H9 (cell line): ENCODE results near the gene TMEM213. TPM values are rescaled to one million over a fixed set of nuclear protein-coding genes. Genes with fewer than 3 reads are reported as not detected.

Source experiments
- DNase-seq: peaks from one replicate; pipeline ENCODE4 v3.0.0-alpha.2; 2017
- H2AFZ ChIP-seq: one replicate; pipeline ENCODE4 v1.6.1; 2013; ENCODE audit warnings: mild to moderate bottlenecking, low read length, control low read depth, moderate library complexity
- H2AK5ac ChIP-seq: 2 replicates; pipeline ENCODE4 v1.6.1; 2013; ENCODE audit warnings: low read length, control low read depth, mixed read lengths; ENCODE audit not compliant: insufficient read length
- H2BK120ac ChIP-seq: one replicate; pipeline ENCODE4 v1.6.1; 2013; ENCODE audit warnings: low read depth, mild to moderate bottlenecking, low read length, control low read depth, inconsistent platforms; ENCODE audit not compliant: poor library complexity, severe bottlenecking
- H2BK12ac ChIP-seq: 2 replicates; pipeline ENCODE4 v1.6.1; 2013; ENCODE audit warnings: low read length, control low read depth, mixed read lengths, low read depth; ENCODE audit not compliant: insufficient read length
- H2BK15ac ChIP-seq: 2 replicates; pipeline ENCODE4 v1.6.1; 2013; ENCODE audit warnings: low read depth, low read length, control low read depth
- H2BK20ac ChIP-seq: one replicate; pipeline ENCODE4 v1.6.1; 2013; ENCODE audit warnings: low read depth, mild to moderate bottlenecking, low read length, control low read depth, inconsistent platforms; ENCODE audit not compliant: poor library complexity, severe bottlenecking
- H2BK5ac ChIP-seq: 2 replicates; pipeline ENCODE4 v1.6.1; 2013; ENCODE audit warnings: low read length, control low read depth, mixed read lengths; ENCODE audit not compliant: insufficient read length
- H3K14ac ChIP-seq: 2 replicates; pipeline ENCODE4 v1.6.1; 2013; ENCODE audit warnings: low read length, control low read depth; ENCODE audit not compliant: insufficient read depth
- H3K18ac ChIP-seq: 2 replicates; pipeline ENCODE4 v1.6.1; 2013; ENCODE audit warnings: low read depth, mild to moderate bottlenecking, mixed read lengths, low read length, control low read depth; ENCODE audit not compliant: insufficient read length
- H3K23ac ChIP-seq: 2 replicates; pipeline ENCODE4 v1.6.1; 2013; ENCODE audit warnings: low read length, control low read depth, mixed read lengths, low read depth; ENCODE audit not compliant: insufficient read length
- H3K23me2 ChIP-seq: 2 replicates; pipeline ENCODE4 v1.6.1; 2013; ENCODE audit warnings: low read depth, mild to moderate bottlenecking, mixed read lengths, low read length, control low read depth; ENCODE audit not compliant: insufficient read length, poor library complexity, severe bottlenecking
- H3K27ac ChIP-seq: 2 replicates; pipeline ENCODE4 v1.5.1; 2013; ENCODE audit warnings: low read length, control low read depth, mixed read lengths, low read depth; ENCODE audit not compliant: insufficient read length
- H3K27me3 ChIP-seq: 2 replicates; pipeline ENCODE4 v1.6.1; 2013; ENCODE audit warnings: low read length, control low read depth, inconsistent platforms; ENCODE audit not compliant: insufficient read depth
- H3K4ac ChIP-seq: 2 replicates; pipeline ENCODE4 v1.6.1; 2013; ENCODE audit warnings: low read depth, mild to moderate bottlenecking, control low read depth, inconsistent platforms, low read length, moderate library complexity
- H3K4me1 ChIP-seq: 2 replicates; pipeline ENCODE4 v1.6.1; 2013; ENCODE audit warnings: low read length, control low read depth, inconsistent platforms; ENCODE audit not compliant: insufficient read depth
- H3K4me2 ChIP-seq: 2 replicates; pipeline ENCODE4 v1.6.1; 2013; ENCODE audit warnings: low read length, control low read depth, mixed read lengths; ENCODE audit not compliant: insufficient read length, insufficient read depth
- H3K56ac ChIP-seq: 2 replicates; pipeline ENCODE4 v1.6.1; 2013; ENCODE audit warnings: low read depth, mild to moderate bottlenecking, mixed read lengths, low read length, control low read depth; ENCODE audit not compliant: insufficient read length
- H3K79me1 ChIP-seq: 2 replicates; pipeline ENCODE4 v1.6.1; 2013; ENCODE audit warnings: low read depth, mild to moderate bottlenecking, moderate library complexity, low read length, control low read depth, inconsistent platforms; ENCODE audit not compliant: insufficient read depth, poor library complexity, severe bottlenecking
- H3K79me2 ChIP-seq: 2 replicates; pipeline ENCODE4 v1.6.1; 2013; ENCODE audit warnings: low read length, control low read depth, inconsistent platforms; ENCODE audit not compliant: insufficient read depth
- H3K9ac ChIP-seq: 2 replicates; pipeline ENCODE4 v1.6.1; 2013; ENCODE audit warnings: low read length, control low read depth, mixed read lengths; ENCODE audit not compliant: insufficient read length; ENCODE audit errors: extremely low read depth
- H3K9me3 ChIP-seq: one replicate; pipeline ENCODE4 v1.6.1; 2013; ENCODE audit warnings: low read depth, low read length, inconsistent platforms; ENCODE audit not compliant: control insufficient read depth
- H3T11ph ChIP-seq: one replicate; pipeline ENCODE4 v1.6.1; 2013; ENCODE audit warnings: mild to moderate bottlenecking, low read length, control low read depth, inconsistent platforms
- H4K20me1 ChIP-seq: one replicate; pipeline ENCODE4 v1.6.1; 2013; ENCODE audit not compliant: control insufficient read depth, insufficient read length, insufficient read depth
- H4K5ac ChIP-seq: 2 replicates; pipeline ENCODE4 v1.6.1; 2013; ENCODE audit warnings: low read depth, mild to moderate bottlenecking, mixed read lengths, low read length, control low read depth; ENCODE audit not compliant: insufficient read length
- H4K8ac ChIP-seq: replicated peaks from 2 replicates; pipeline ENCODE4 v1.6.1; 2013; ENCODE audit warnings: low read length, control low read depth, mixed read lengths, low read depth; ENCODE audit not compliant: insufficient read length
- H4K91ac ChIP-seq: 2 replicates; pipeline ENCODE4 v1.6.1; 2013; ENCODE audit warnings: low read depth, mild to moderate bottlenecking, moderate library complexity, mixed read lengths, low read length, control low read depth; ENCODE audit not compliant: insufficient read length
- H3K27ac Mint-ChIP-seq, 3 experiments: 2 replicates in 2 of 3; 3 replicates in 1 of 3; pipeline ENCODE4 v1.8.0; 2020 to 2021; ENCODE audit warnings: mixed read lengths in 3 of 3, mild to moderate bottlenecking in 1 of 3, moderate library complexity in 1 of 3
- H3K27me3 Mint-ChIP-seq: 2 replicates; pipeline ENCODE4 v1.8.0; 2021; ENCODE audit warnings: low read depth, mild to moderate bottlenecking, moderate library complexity, mixed read lengths
- H3K36me3 Mint-ChIP-seq, 3 experiments: 2 replicates in 2 of 3; 3 replicates in 1 of 3; pipeline ENCODE4 v1.8.0; 2020 to 2021; ENCODE audit warnings: low read depth in 3 of 3, mixed read lengths in 3 of 3; ENCODE audit not compliant: insufficient read depth in 1 of 3
- H3K4me1 Mint-ChIP-seq, 2 experiments: 2 replicates each; pipeline ENCODE4 v1.8.0; 2020; ENCODE audit warnings: mixed read lengths in 2 of 2
- H3K4me3 Mint-ChIP-seq, 2 experiments: 2 replicates in 1 of 2; 3 replicates in 1 of 2; pipeline ENCODE4 v1.8.0; 2020 to 2021; ENCODE audit warnings: mild to moderate bottlenecking in 2 of 2, mixed read lengths in 2 of 2, moderate library complexity in 1 of 2
- H3K9me3 Mint-ChIP-seq, 2 experiments: 2 replicates in 1 of 2; 3 replicates in 1 of 2; pipeline ENCODE4 v1.8.0; 2020; ENCODE audit warnings: mild to moderate bottlenecking in 2 of 2, mixed read lengths in 2 of 2, moderate library complexity in 1 of 2
- WGBS: extraction: QIAGEN DNeasy Blood & Tissue Kit; methylation state at CpG from one replicate; pipeline ENCODE4 v1.1.7; 2013; ENCODE audit warnings: missing lambda C conversion rate, low lambda C conversion rate, mixed read lengths; ENCODE audit not compliant: insufficient read length; ENCODE audit errors: extremely low coverage; 5-methylcytosine and 5-hydroxymethylcytosine counted together
- total RNA-seq: library from RNA; stranded (reverse); gene quantifications from 2 replicates; pipeline ENCODE4 v1.2.1, GENCODE V29; 2021
- TF ChIP-seq, protein P1 (sequence below): fragments of 200-600 bp; sonication (generic); conservative IDR thresholded peaks from 3 replicates; pipeline ENCODE4 v1.8.0; 2021; ENCODE audit warnings: antibody characterized with exemption, mild to moderate bottlenecking

Gene TMEM213
- total RNA-seq, 1 experiment from 2014 or later = 0.22 TPM

DNA sequence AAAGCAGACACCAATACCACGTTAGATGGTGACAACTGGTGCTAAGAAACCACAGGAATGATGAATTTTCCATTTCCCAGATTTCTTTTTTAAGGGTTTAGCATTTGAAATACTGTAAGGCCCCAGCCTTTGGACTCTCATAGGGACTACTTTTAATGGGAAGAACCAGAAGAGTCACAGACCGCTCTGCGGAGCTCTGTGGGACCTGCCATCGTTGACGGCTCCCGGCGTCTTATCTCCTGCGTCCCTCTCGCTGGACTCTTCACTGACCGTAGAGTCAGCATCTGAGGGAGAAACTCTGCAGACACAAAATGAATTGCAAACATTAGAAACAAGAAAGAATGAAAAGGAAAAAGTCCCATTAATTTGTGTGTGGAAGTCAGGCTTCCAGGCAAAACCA, 81.6 kb downstream of the TMEM213 start:
- Histone ChIP-seq H2AK5ac (no peak overlapping the region), H3K23ac (no peak overlapping the region), H4K5ac (no peak overlapping the region), H3K4me1 (no peaks in the 10 kb centered on the region), H2AFZ (no peak overlapping the region), H3K27ac (no peak overlapping the region), H3K56ac (no peak overlapping the region), H3K9ac (no peak overlapping the region), H4K20me1 (no peaks in the 10 kb centered on the region), H4K8ac (no peak overlapping the region), H3K79me2 (no peaks in the 10 kb centered on the region), H3K23me2 (no peaks in the 10 kb centered on the region), H3K79me1 (no peaks in the 10 kb centered on the region), H3K9me3 (no peaks in the 10 kb centered on the region), H3T11ph (no peak overlapping the region), H2BK5ac (no peak overlapping the region), H2BK20ac (no peak overlapping the region), H3K18ac (no peak overlapping the region), H4K91ac (no peak overlapping the region), H3K4ac (no peak overlapping the region), H2BK15ac (no peak overlapping the region), H3K27me3 (no peaks in the 10 kb centered on the region), H3K4me2 (no peak overlapping the region), H2BK120ac (no peak overlapping the region), H2BK12ac (no peak overlapping the region), H3K14ac (no peak overlapping the region)
- TF ChIP-seq, protein P1, sequence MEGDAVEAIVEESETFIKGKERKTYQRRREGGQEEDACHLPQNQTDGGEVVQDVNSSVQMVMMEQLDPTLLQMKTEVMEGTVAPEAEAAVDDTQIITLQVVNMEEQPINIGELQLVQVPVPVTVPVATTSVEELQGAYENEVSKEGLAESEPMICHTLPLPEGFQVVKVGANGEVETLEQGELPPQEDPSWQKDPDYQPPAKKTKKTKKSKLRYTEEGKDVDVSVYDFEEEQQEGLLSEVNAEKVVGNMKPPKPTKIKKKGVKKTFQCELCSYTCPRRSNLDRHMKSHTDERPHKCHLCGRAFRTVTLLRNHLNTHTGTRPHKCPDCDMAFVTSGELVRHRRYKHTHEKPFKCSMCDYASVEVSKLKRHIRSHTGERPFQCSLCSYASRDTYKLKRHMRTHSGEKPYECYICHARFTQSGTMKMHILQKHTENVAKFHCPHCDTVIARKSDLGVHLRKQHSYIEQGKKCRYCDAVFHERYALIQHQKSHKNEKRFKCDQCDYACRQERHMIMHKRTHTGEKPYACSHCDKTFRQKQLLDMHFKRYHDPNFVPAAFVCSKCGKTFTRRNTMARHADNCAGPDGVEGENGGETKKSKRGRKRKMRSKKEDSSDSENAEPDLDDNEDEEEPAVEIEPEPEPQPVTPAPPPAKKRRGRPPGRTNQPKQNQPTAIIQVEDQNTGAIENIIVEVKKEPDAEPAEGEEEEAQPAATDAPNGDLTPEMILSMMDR = no peak
- no peak overlapping the region for H3K4me3 Mint-ChIP-seq
- no peak overlapping the region for H3K27ac Mint-ChIP-seq
- H3K4me1 Mint-ChIP-seq = no peaks in the 10 kb centered on the region; a peak in 3 of 4 replicates
- no peaks in the 10 kb centered on the region for H3K9me3 Mint-ChIP-seq
- WGBS = no CpG with 5 or more reads among the region's 10 CpGs
- H3K27me3 Mint-ChIP-seq = no peaks in the 10 kb centered on the region
- DNase-seq = no peak
- peaks cover 11 to 31% (median 28%) of the 10 kb centered on the region in 3 experiments; a peak in 6 of 7 replicates for H3K36me3 Mint-ChIP-seq
